Iris pigment epithelial cell (primary cell): ENCODE data around the gene PLAAT4.
"Not testable (repeated sequence)": the region's sequence is repeated elsewhere in the genome, so short reads cannot be mapped to it uniquely, and the experiment has no call there.

Experiments used
- DNase-seq: peaks from one replicate; pipeline ENCODE4 v3.0.0-alpha.2; 2011; ENCODE audit warnings: low read depth

PLAAT4 gene

GRCh38 chr11:63547061-63547460 lies 10.5 kb downstream of the PLAAT4 start:
- DNase-seq, result no peak

GRCh38 chr11:63548178-63548577 lies 11.6 kb downstream of the PLAAT4 start:
- DNase-seq, result no peak

- no peak for DNase-seq
These were observed 12.8 kb downstream of the PLAAT4 start for GRCh38 chr11:63549411-63549810.

GRCh38 chr11:63550156-63550700 lies 13.6 kb downstream of the PLAAT4 start:
- DNase-seq, result not testable (repeated sequence)

GRCh38 chr11:63551091-63551888 lies 14.7 kb downstream of the PLAAT4 start:
- DNase-seq, result no peak

- no peak for DNase-seq
These were observed 15.3 kb downstream of the PLAAT4 start for GRCh38 chr11:63551889-63552266.

GRCh38 chr11:63552921-63553320 lies 16.3 kb downstream of the PLAAT4 start:
- no peak for DNase-seq

GRCh38 chr11:63553759-63554158 lies 17.2 kb downstream of the PLAAT4 start:
- no peak for DNase-seq

- no peak for DNase-seq
These were observed 18.2 kb downstream of the PLAAT4 start for GRCh38 chr11:63554877-63555223.

GRCh38 chr11:63556404-63557013 lies 19.9 kb downstream of the PLAAT4 start:
- DNase-seq, result no peak

GRCh38 chr11:63557570-63557969 lies 21.0 kb downstream of the PLAAT4 start:
- no peak for DNase-seq

GRCh38 chr11:63558459-63559157 lies 22.0 kb downstream of the PLAAT4 start:
- no peak for DNase-seq

- DNase-seq, result no peak
These were observed 24.0 kb downstream of the PLAAT4 start for GRCh38 chr11:63560506-63561180.

- no peak for DNase-seq
These were observed 26.8 kb downstream of the PLAAT4 start, which contains the start of gene PLAAT2 for GRCh38 chr11:63563201-63564055. TSS of gene PLAAT2 (minus strand) at chr11:63563379. CDS start at chr11:63563324, 55 bp downstream.

- no peak for DNase-seq
These were observed 27.6 kb downstream of the PLAAT4 start for GRCh38 chr11:63564056-63564774.

- DNase-seq, result no peak
These were observed 28.3 kb downstream of the PLAAT4 start for GRCh38 chr11:63564784-63565350.

- peak; percentile 94 for DNase-seq
These were observed 30.6 kb downstream of the PLAAT4 start for GRCh38 chr11:63567044-63567840.

- no peak for DNase-seq
These were observed 33.0 kb downstream of the PLAAT4 start for GRCh38 chr11:63569570-63569969.

- DNase-seq, result no peak
These were observed 35.5 kb downstream of the PLAAT4 start for GRCh38 chr11:63572026-63572688.
